GM18498 (cell line): Measurements from ENCODE around the gene METTL16.
A peak's percentile ranks its signal among the peaks of the same experiment; 100 is the strongest.
"Not testable (repeated sequence)": the region's sequence is repeated elsewhere in the genome, so short reads cannot be mapped to it uniquely, and the experiment has no call there.

Experiments used
- ATAC-seq: cut with Tn5 transposase; IDR thresholded peaks from one replicate; pipeline ENCODE4 v1.9.1; 2021; ENCODE audit warnings: mild to moderate bottlenecking, moderate library complexity; ENCODE audit not compliant: unreplicated experiment

METTL16 gene, protein sequence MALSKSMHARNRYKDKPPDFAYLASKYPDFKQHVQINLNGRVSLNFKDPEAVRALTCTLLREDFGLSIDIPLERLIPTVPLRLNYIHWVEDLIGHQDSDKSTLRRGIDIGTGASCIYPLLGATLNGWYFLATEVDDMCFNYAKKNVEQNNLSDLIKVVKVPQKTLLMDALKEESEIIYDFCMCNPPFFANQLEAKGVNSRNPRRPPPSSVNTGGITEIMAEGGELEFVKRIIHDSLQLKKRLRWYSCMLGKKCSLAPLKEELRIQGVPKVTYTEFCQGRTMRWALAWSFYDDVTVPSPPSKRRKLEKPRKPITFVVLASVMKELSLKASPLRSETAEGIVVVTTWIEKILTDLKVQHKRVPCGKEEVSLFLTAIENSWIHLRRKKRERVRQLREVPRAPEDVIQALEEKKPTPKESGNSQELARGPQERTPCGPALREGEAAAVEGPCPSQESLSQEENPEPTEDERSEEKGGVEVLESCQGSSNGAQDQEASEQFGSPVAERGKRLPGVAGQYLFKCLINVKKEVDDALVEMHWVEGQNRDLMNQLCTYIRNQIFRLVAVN

DNA sequence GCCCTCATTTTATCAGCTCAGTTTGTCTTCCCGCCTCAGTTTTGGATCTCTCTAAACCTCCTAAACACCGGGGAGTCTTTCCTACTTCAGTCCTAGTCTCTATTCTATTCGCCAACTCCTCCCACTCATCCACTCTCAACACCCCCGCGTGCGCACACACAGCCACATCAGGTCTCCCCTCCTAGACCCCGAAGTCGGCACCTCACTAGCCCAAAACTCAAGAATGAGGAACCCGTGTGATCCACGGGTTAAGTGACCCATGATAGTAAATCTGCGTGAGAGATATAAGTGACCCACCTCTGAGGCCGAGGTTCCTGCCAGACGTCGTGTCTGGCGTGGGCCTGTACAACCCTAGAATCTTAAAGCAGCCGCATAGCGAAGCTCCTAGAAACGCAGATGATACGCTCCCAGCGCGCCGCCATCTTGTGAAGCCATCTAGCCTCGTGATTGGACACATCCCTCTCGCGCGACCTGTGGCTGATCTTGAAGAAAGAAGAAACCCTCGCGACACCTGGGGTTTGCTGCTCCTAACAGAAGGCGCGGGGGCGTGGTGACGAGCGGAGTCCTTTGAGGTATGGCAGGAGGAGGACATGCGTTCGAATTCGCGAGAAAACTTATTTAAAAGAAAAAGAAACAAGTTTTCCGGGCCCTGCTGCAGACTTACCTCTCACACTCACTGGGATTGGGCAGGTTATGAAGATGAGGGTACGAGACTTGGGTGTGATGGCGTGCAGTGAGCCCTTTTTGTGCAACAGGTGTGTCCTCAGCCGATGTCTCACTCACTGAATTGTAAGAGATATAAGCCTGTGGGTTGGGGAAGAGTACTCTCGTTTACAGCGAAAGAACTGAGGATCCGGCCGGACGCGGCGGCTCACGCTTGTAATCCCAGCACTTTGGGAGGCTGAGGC lies at the start of gene METTL16:
Gene METTL16, minus strand, starts transcription at position 427 of the 908 bp plus-strand sequence. CDS start 9,557 bp downstream, outside the sequence.
- ATAC-seq, result peak; percentile 97

DNA sequence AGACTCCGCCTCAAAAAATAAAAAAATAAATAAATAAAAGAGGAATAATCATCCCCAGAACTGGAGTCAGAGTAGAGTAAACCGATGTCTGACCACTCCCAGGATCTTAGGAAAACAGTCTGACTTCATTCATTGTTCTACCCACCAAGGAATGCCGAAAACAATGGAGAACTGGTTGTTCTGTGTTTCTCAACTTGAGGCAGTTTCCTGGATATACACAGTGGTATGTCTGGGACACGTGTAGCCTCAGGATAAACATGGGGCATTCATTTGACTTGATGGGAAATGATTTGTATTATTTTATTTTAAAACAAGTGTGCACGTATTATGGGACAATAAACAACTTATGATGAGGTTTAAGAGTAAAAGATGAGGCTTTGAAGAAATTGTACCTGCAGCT lies 49.0 kb upstream of the METTL16 start:
- no peak for ATAC-seq

DNA sequence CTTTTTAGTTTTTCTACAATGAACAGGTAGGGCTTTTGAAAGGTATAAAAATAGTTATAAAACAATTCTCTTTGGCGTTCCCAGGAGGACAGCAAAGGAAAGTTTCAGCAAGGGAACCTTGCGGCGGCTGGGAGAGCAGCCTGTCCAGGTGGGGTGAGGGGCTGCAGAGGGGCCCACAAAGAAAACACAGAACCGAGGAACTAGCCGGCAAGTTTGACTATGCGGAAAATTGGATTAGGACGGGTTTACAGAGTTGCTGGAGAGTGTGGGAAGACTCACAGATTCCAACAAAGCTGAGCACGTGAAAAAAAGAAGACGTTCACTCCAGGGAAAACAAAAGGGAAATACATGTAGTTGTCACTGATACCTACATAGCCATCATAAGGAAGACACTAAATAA lies 40.2 kb upstream of the METTL16 start:
- no peak for ATAC-seq

DNA sequence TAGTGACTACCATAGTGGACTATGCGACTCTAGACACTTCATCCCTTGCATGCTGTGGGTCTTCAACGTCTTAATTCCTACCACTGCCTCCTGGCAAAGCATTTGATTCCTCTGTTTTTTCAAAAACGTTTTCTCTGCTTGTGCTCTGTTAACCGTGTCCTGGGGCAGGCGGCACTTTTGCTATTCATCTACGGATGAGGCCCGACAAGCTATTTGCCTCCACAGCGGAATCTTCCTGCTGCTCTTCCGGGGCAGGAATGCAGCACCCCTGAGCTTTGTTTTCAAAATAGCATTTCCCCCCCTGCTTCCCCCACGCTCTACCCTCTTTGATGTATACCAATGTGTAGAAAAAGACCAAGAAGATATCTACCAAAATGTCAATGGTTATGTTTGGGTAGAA lies 39.8 kb upstream of the METTL16 start:
- no peak for ATAC-seq

DNA sequence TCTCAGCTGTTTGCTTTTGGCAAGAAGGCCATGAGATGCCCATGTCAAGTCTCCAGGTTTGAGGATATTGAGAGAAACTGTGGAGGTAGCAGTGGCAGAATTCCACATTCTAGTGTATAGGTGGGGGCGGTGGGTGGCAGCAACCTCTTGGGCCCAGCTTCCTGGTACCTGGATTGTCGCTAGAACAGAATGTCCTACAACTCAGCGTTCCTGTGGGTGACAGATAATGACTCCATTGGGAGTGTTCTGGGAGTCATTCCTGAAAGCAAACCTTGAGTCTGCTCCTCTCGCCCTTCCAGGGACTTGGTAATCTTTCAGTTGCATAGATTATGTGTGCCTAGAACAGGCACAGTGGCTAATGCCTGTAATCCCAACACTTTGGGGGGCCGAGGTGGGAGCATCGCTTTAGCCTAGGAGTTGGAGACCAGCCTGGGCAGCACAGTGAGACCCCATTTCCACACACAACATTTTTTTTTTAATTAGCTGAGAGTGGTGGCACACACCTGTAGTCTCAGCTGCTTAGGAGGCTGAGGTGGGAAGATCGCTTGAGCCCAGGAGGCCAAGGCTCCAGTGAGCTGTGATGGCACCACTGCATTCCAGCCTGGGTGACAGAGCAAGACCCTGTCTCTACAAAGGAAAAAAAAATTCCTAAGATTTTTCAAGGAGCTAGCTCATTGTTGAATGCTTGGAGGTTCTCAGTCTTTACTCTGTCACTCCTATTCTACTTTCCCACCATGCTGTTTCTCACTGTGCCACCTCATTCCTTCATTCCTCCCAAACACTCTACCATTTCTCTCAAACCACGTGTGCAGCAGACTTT lies 37.9 kb upstream of the METTL16 start:
- ATAC-seq, result no peak

DNA sequence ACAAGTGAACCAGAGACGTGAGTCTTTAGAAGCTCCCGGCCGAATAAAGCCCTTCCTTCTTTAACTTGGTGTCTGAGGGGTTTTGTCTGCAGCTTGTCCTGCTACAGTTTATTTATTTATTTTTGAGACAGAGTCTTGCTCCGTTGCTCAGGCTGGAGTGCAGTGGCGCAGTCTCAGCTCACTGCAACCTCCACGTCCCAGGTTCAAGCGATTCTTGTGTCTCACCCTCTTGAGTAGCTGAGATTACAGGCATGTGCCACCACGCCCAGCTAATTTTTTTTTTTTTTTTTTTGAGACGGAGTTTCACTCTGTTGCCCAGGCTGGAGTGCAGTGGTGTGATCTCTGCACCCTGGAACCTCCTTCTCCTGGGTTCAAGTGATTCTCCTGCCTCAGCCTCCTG lies 36.3 kb upstream of the METTL16 start:
- not testable (repeated sequence) for ATAC-seq

DNA sequence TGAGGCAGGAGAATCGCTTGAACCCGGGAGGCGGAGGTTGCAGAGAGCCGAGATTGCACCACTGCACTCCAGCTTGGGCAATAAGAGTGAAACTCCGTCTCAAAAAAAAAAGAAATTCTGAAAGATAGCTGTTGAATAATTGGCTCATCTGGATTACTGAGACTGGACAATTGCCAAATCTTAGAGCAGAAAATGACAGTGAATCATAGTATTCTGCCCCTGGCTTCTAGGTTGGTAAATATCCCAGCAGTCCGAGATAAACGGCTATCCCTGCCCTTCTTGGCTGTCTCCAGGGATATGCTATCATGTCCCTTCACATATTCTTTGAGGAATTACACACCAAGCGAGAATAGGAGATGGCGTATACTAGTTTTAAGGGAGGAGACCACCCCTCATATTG lies 35.5 kb upstream of the METTL16 start:
- no peak for ATAC-seq

DNA sequence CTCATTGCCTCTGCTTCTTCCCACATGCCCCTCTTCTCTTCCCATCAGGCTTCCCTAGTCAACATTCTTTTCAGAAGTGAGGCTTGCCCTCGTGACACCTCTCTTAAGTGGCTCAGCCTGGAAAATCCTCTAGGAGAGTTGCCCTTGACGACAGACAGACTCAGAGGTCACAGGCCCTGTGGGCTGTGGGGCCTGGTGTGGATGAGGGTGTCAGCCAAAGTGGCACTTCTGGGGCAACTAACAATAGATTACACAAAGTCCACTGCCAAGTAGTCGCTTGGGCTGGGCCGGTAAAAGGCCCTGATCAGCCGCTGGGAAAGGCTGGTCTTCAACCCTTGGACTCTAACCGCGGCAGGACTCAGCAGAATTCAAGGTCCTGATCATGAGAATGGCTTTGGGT lies 33.7 kb upstream of the METTL16 start:
- ATAC-seq, result no peak

DNA sequence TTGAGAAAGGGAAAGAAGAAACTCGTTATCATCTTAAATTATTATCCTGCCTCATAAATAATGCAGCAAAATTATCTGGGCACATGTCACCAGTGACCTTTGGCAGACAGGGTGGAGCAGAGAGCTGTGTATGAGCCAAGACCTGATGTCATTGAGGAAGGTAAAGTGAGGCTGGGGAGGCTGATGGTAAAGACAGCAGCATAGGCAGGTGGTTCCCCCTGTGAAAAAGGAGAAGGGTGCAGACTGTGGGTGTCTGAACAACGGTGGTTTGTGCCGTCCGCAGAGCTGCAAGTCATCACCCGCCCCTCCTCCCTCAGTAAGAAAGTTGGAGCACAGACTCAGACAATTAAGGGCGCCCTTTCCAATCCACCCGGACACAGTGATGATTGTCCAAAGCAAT lies 30.8 kb upstream of the METTL16 start:
- ATAC-seq, result no peak

DNA sequence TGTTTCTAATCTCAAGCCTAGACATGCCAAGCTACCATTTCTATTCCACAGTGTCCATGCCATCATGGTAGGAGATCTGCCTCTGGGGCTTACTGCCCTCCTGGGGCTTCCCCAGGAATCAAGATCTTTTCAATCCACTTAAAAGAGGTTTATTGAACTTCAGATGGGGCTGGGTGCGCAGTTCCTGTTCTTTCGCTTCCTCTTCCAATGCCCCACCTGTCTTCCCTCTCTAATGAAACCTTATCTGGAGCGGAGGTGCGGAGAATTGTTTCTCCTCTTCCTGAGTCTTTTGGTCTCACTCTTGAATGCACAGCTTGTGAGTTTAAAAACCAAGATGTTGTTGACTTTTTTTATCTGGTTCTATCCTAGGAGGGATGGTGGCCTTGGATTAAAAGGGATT lies 30.4 kb upstream of the METTL16 start:
- no peak for ATAC-seq

DNA sequence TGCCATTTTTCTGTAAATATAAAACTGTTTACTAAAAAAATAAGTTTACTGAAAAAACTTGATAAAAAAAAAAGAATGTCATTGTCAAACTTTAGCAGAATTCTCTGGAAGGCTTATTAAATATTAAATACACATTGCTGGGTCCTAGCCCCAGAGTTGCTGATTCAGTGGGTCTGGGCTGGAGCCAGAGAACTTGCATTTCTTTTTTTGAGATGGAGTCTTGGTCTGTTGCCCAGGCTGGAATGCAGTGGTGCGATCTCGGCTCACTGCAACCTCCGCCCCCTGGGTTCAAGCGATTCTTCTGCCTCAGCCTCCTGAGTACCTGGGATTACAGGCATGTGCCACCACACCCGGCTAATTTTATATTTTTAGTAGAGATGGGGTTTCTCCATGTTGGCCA lies 25.9 kb upstream of the METTL16 start:
- ATAC-seq, result not testable (repeated sequence)

DNA sequence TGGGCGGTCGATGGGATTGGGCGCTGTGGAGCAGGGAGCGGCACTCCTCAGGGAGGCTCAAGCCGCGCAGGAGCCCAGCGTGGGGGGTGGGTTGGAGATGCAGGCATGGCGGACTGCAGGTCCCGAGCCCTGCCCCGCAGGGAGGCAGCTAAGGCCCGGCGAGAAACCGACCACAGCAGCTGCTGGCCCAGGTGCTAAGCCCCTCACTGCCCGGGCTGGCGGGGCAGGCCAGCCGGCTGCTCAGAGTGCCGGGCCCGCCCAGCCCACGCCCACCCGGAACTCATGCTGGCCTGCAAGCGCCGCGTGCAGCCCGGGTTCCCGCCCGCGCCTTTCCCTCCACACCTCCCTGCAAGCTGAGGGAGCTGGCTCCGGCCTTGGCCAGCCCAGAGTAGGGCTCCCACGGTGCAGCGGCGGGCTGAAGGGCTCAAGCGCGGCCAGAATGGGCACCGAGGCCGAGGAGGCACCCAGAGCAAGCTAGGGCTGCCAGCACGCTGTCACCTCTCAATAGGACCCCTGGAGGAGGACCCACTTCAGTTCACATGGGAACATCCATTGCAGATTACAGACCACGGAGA lies 20.5 kb upstream of the METTL16 start:
- no peak for ATAC-seq

DNA sequence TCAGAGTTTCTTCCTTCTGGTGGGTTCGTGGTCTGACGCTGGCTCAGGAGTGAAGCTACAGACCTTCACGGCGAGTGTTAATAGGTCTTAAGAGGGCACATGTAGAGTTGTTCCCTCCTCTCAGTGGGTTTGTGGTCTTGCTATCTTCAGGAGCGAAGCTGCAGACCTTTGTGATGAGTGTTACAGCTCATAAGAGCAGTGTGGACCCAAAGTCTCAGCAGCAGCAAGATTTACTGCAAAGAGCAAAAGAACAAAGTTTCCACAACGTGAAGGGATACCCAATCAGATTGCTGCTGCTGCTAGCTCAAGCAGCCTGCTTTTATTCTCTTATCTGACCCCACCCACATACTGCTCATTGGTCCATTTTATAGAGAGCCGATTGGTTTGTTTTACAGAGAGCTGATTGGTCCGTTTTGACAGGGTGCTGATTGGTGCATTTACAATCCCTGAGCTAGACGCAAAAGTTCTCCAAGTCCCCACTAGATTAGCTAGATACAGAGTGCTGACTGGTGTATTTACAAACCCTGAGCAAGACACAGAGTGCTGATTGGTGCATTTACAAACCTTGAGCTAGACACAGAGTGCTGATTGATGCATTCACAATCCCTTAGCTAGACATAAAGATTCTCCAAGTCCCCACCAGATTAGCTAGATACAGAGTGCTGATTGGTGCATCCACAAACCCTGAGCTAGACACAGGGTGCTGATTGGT lies 19.7 kb upstream of the METTL16 start:
- not testable (repeated sequence) for ATAC-seq

DNA sequence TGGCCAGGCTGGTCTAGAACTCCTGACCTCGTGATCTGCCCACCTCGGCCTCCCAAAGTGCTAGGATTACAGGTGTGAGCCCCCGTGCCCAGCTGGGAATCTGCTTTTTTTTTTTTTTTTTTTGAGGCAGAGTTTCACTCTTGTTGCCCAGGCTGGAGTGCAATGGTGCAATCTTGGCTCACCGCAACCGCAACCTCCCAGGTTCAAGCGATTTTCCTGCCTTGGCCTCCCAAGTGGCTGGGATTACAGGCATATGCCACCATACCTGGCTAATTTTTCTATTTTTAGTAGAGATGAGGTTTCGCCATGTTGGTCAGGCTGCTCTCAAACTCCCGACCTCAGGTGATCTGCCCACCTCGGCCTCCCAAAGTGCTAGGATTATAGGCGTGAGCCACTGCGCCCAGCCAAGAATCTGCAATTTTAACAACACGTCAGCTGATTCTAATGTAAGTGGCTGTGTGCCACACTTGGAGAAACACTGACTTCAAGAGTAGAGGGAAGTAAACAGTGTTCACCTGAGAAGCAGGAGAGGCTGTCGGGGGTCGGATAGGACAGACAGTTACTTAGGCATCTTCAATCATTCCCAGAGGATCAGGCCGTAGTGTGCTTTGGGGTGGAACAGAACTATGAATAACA lies 10.2 kb upstream of the METTL16 start:
- not testable (repeated sequence) for ATAC-seq

DNA sequence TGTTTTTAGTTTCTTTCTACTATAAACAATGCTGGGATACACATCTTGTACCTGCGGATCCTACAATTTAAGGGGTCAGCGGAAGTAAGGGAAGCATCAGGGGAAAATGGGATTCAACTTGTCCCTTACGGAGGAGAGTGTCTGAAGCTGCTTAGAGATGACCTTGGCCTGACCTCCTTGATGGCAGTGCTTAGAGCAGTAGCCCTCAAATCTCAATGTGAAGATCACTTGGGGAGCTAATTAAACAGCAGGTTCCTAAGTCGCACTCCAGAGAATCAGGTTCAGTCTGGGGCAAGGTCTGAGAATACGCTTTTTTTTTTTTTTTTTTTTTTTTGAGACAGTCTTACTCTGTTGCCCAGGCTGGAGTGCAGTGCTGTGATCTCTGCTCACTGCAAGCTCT lies 9.6 kb upstream of the METTL16 start:
- no peak for ATAC-seq

DNA sequence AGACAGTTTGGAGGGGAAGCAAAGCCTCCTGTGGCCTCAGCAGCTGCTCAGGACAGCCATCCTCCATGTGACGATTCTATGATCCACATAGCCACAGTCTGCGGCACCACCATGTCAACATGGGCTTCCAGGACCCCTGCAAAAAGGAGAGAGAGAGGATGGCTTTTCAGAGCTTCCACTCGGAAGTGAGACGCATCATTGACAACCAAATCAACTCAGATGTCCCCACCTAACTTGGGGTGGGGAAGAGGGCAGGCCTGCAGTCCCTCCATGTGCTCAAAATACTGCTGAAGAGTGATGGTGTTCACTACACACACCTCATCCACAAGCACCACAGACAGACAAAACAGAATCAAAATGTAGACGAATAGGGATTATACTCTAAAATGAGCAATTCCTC lies 5.9 kb upstream of the METTL16 start:
- no peak for ATAC-seq

DNA sequence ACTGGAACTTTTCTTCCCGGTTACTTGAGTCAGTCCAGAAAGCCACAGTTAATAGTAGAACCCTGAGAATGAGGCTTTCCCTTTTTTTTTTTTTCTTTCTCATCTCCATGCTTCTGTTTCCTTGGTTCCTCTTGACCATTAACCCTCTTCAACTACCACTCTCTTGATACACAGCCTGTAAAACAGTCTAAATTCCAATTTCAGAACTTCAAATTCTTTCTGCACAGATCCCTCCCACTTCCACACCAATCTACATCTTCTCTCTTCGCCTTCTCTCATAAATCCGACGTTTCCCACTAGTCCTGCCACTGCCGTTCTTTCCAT lies 588 bp downstream of the METTL16 start:
- no peak for ATAC-seq

DNA sequence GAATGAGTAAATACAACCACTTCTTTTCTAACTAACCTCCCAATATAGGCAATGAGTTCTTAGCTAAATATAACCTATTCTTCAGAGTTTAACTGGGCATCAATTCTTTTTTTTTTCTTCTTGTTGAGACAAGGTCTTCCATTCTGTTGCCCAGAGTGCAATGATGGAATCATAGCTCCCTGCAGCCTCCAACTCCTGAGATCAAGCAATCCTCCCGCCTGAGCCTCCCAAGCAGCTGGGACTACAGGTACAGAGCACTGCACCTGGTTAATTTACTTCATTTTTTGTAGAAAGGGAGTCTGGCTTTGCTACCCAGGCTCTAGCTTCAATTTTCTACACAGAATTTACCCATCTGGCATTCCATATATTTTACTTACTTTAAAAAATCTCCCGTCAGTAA lies 1.1 kb downstream of the METTL16 start:
- no peak for ATAC-seq

DNA sequence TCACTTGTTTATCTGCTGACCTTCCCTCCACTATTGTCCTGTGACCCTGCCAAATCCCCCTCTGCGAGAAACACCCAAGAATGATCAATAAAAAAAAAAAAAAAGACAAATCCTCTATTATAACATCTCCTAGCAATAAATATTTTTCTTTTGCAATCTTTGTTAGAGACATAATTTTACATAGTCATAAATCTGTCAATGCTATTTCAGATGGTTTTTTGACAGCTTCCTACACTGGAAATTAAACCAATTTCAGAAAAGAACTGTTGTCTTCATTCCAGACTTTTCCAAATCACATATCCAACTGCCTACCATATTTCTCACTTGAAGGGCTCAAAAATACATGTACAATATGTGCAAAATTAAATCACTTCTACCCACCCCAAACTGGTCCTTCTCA lies 3.7 kb downstream of the METTL16 start:
- no peak for ATAC-seq
